SK-N-SH treated with all-trans-retinoic acid at 6 μM for 48 hours (cell line): ENCODE measurements around the gene F5.

Experiments used
- CREB5 ChIP-seq: fragments of 250-450 bp; sonication (Bioruptor Pico); IDR thresholded peaks from 2 replicates; pipeline ENCODE4 v1.5.1; 2020; ENCODE audit warnings: low read depth, mild to moderate bottlenecking, moderate library complexity
- OSR1 ChIP-seq: fragments of 250-450 bp; sonication (Bioruptor Pico); IDR thresholded peaks from 2 replicates; pipeline ENCODE4 v1.8.0; 2022; ENCODE audit warnings: moderate library complexity, mild to moderate bottlenecking, inconsistent platforms
- RARB ChIP-seq: fragments of 250-450 bp; sonication (Bioruptor Pico); IDR thresholded peaks from 2 replicates; pipeline ENCODE4 v1.8.0; 2021; ENCODE audit warnings: mild to moderate bottlenecking, moderate library complexity
- TCF4 ChIP-seq: fragments of 250-450 bp; sonication (Bioruptor Pico); IDR thresholded peaks from 2 replicates; pipeline ENCODE4 v1.8.0; 2021; ENCODE audit warnings: mild to moderate bottlenecking, moderate library complexity, borderline replicate concordance
- TOX ChIP-seq: fragments of 250-450 bp; sonication (Bioruptor Pico); IDR thresholded peaks from 2 replicates; pipeline ENCODE4 v1.8.0; 2021; ENCODE audit warnings: mild to moderate bottlenecking, moderate library complexity, borderline replicate concordance
- ZC3H10 ChIP-seq: fragments of 250-450 bp; sonication (Bioruptor Pico); IDR thresholded peaks from 2 replicates; pipeline ENCODE4 v1.5.1; 2021; ENCODE audit warnings: mild to moderate bottlenecking, moderate library complexity
- ZFP3 ChIP-seq: fragments of 250-450 bp; sonication (Bioruptor Pico); IDR thresholded peaks from 2 replicates; pipeline ENCODE4 v1.5.0; 2020; ENCODE audit warnings: mild to moderate bottlenecking, moderate library complexity
- ZFP30 ChIP-seq: fragments of 450-650 bp; formaldehyde crosslinking; IDR thresholded peaks from 2 replicates; pipeline ENCODE4 v1.5.0; 2022; ENCODE audit warnings: mild to moderate bottlenecking, moderate library complexity
- ZNF565 ChIP-seq: fragments of 450-650 bp; formaldehyde crosslinking; conservative IDR thresholded peaks from 2 replicates; pipeline ENCODE4 v1.5.0; 2020; ENCODE audit warnings: low read depth, mild to moderate bottlenecking, moderate library complexity
- ZNF8 ChIP-seq: fragments of 450-650 bp; formaldehyde crosslinking; IDR thresholded peaks from 2 replicates; pipeline ENCODE4 v1.5.0; 2020; ENCODE audit warnings: mild to moderate bottlenecking, moderate library complexity
- TF ChIP-seq, protein P1 (sequence below): fragments of 250-450 bp; sonication (Bioruptor Pico); IDR thresholded peaks from 2 replicates; pipeline ENCODE4 v1.8.0; 2020; ENCODE audit warnings: mild to moderate bottlenecking, moderate library complexity, borderline replicate concordance

- TF ChIP-seq ZFP3 (CRISPR knock-in tag) (no peak), ZFP30 (CRISPR knock-in tag) (no peak), CREB5 (CRISPR knock-in tag) (no peak), TCF4 (CRISPR knock-in tag) (no peak; the same call in 1 of the 2 replicates), ZNF565 (CRISPR knock-in tag) (no peak), RARB (no peak), ZNF8 (CRISPR knock-in tag) (no peak), OSR1 (no peak), TOX (CRISPR knock-in tag) (no peak), ZC3H10 (no peak)
- TF ChIP-seq, protein P1, sequence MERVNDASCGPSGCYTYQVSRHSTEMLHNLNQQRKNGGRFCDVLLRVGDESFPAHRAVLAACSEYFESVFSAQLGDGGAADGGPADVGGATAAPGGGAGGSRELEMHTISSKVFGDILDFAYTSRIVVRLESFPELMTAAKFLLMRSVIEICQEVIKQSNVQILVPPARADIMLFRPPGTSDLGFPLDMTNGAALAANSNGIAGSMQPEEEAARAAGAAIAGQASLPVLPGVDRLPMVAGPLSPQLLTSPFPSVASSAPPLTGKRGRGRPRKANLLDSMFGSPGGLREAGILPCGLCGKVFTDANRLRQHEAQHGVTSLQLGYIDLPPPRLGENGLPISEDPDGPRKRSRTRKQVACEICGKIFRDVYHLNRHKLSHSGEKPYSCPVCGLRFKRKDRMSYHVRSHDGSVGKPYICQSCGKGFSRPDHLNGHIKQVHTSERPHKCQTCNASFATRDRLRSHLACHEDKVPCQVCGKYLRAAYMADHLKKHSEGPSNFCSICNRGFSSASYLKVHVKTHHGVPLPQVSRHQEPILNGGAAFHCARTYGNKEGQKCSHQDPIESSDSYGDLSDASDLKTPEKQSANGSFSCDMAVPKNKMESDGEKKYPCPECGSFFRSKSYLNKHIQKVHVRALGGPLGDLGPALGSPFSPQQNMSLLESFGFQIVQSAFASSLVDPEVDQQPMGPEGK (CRISPR knock-in tag): no peak
Observed at GRCh38 chr1:169485431-169486280, 100.6 kb downstream of the F5 start, which contains the start of gene SLC19A2.
